HuH-7 (cell line): Measurements from ENCODE around the gene PRKAR1B.
"Not testable (repeated sequence)": the region's sequence is repeated elsewhere in the genome, so short reads cannot be mapped to it uniquely, and the experiment has no call there.

Experiments
- DNase-seq: peaks from one replicate; pipeline ENCODE4 v3.0.0; 2011; ENCODE audit warnings: low spot score

The PRKAR1B gene

GRCh38 chr7:552868-553635 is 174.0 kb downstream of the PRKAR1B start:
- DNase-seq: no peak

- not testable (repeated sequence) for DNase-seq
These were observed 174.8 kb downstream of the PRKAR1B start for GRCh38 chr7:552151-552867.

DNA sequence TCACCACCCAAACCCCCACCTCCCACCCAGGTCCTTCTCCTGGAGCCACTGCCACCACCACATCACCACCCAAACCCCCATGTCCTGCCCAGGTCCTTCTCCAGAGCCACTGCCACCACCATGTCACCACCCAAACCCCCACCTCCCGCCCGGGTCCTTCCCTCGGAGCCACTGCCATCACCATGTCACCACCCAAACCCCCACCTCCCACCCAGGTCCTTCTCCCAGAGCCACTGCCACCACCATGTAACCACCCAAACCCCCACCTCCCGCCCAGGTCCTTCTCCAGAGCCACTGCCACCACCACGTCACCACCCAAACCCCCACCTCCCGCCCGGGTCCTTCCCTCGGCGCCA is 175.5 kb downstream of the PRKAR1B start:
- DNase-seq: not testable (repeated sequence)

DNA sequence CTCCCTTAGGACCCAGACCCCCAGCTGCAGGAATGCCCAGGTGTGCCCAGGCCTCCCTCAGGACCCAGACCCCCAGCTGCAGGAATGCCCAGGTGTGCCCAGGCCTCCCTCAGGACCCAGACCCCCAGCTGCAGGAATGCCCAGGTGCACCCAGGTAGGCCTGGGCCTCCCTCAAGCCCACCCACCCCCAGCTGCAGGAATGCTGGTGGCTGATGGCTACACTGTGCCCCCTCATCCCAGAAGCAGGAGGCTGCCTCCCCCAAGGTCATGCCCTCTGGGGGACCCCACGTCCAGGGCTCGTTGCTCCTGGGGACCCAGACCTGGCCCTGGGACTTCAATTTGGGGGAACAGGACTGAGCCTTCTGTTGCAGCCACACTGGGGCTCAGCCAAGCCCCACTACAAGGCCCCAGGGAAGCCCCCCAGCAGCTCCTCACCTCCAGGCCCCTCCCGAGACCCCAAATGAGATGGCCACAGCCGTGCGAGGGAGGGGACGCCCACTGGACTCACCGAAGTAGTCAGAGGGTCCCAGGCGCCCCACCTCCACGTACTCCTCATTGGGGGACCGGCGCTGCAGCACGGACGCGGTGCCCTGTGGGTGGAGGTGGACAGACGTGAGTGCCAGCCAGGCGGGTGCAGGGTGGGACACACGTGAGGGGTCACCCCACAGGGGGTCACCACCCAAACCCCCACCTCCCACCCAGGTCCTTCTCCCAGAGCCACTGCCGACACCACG is 176.0 kb downstream of the PRKAR1B start:
- no peak for DNase-seq

DNA sequence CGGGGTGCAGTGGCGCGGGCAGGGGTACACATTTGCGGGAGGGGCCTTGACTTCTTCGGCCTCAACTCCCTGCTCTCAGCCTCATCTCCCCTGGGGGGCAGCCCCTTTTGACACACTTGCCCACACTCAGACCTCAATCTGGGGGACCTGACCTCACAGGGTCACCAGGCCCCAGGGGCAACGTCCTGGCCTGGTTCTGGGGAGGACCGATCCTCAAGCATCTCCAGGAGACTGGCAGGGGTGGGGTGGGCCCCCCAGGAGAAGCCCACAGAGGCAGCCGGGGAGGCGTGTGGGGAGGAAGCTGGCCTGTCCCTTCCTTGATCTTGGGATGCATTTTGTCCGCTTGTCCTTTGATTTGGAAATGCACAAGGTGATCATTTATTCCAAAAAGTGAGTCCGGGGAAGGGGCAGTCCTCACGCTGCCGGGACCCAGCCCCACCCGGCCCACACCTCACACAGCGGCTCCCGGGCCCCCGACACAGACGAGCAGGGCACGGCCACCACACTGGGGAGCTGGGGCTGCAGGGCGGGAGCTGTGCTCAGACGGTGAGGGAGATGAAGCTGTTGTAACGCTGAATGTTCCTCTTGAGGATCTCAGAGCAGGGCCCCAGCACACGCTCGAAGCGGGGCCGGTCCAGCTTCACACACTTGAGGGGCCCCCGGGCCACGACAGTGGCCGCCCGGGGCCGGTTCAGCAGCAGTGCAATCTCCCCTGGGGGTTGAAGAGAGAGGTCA is 177.0 kb downstream of the PRKAR1B start:
- no peak for DNase-seq

GRCh38 chr7:549066-549890 is 177.8 kb downstream of the PRKAR1B start:
- no peak for DNase-seq

GRCh38 chr7:548401-548800 is 178.7 kb downstream of the PRKAR1B start:
- DNase-seq: no peak

GRCh38 chr7:545470-545869 is 181.6 kb downstream of the PRKAR1B start:
- DNase-seq: no peak

DNA sequence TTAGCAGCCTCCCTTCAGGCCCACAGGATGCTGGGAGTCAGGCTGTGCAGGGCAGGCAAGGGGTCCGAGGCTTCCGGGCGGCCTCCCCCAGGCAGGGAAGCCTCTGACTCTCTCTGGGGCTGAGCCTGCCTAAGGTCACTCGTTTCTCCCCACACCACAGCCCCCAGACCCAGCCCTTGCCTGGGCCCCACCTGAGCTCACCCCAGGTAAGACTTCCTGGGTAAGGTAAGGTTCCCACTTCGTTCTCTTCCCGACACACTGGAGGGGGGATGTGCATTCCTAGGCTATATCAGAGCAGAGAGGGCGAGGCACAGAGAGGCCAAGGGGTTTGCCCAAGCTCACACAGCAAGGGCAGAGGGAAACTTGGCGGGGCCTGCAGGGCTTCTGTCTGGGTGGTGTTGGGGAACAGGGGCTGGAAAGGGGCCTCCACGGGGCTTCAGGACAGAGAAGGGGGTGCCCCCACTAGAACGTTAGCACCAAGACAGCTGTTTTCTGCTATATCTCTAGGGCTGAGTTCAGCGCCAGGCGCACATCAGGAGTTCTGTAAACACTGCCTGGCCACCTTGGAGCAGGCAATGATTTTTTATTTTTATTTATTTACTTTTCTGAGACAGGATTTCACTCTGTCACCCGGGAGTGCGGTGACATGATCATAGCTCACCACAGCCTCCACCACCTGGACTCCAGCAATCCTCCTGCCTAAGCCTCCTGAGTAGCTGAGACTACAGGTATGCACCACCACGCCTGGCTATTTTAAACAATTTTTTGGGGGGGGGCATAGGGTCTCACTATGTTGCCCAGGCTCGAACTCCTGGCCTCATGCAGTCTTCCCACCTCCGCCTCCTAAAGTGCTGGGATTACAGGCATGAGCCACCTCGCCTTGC is 182.5 kb downstream of the PRKAR1B start:
- no peak for DNase-seq

GRCh38 chr7:543501-544337 is 183.4 kb downstream of the PRKAR1B start:
- DNase-seq: no peak

DNA sequence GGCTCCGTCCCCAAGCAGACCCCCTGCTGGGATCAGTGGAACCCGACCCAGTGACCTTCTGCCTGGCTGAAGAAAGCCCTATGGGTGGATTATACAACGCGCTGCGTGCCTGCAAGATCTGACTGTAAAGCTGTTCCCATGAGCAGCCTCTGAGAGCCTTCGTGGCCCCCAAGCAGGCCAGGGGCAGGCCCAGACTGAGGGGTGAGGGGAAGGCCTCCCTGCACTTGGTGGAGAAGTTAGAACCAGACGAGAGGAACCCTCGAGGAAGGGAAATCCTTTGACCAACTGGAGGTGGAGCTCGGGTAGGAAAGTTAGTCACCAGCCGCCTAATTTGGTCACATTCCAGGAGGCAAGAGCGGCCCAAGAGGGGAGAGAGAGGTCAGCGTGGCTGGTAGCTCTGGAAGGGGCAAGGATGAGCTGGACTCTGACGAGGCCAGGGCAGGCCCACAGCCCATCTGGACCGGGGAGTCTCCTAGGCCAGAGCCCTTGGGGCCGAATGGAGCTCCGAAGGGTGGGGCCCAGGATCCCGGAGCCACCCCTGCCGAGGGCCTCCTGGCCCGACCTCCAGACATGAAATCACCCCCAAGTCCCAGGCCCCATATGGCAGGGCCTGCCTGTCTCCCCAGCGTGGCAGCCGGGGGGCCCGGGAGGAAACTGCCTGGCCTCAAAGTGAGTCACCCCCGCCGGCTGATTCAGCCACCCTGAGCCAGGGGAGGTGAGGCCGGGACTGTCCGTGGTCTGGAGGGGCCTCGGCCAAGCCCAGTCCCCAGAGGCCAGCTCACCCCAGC is 184.2 kb downstream of the PRKAR1B start:
- DNase-seq: no peak

GRCh38 chr7:542131-542712 is 184.9 kb downstream of the PRKAR1B start:
- DNase-seq: no peak

DNA sequence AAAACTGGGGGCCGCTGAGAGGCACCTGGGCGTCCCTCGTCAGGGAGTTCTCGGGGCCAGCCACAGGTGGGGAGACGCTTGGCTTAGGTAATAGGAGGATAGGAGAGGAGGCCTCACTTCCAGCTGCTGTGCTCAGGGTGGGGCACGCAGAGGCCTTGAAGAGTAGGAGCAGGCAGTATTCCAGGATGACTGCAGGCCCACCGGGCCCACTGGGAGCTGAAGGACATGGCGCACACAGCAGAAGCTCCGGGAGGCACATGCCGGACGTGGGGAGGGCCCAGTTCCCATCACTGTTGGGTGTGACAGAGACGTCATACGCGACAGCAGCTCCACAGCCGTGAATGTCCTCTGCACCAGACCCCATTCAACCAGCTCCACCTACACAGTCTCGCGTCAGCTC is 185.4 kb downstream of the PRKAR1B start:
- no peak for DNase-seq

DNA sequence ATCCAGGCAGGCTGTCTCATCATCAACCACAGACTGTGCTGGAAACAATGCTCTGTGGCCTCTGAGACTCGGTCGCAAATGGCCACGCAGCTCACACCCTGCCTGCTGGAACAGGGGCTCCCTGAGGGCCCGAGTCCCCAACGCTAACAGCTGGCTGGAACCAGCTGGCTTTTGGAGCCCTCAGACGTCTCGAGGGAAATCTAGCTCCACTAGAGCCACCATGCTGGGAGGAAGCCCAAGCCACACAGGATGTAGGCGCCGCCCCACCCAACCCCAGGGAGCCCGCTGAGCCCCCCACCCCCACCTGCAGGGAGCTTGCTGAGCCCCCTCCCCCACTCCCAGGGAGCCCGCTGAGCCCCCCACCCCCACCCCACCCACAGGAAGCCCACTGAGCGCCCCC is 186.1 kb downstream of the PRKAR1B start:
- DNase-seq: no peak

GRCh38 chr7:540579-540978 is 186.5 kb downstream of the PRKAR1B start:
- DNase-seq: no peak

GRCh38 chr7:539731-540411 is 187.2 kb downstream of the PRKAR1B start:
- peak; percentile 81 for DNase-seq
